CD4-positive, alpha-beta T cell treated with Interleukin-17A for 1 hour (primary cell): ENCODE results near the gene MSH2.
"Not testable (repeated sequence)": the region's sequence is repeated elsewhere in the genome, so short reads cannot be mapped to it uniquely, and the experiment has no call there.

Experiments
- DNase-seq: peaks from one replicate; pipeline ENCODE4 v3.0.0-alpha.2; 2020

MSH2 gene

DNA sequence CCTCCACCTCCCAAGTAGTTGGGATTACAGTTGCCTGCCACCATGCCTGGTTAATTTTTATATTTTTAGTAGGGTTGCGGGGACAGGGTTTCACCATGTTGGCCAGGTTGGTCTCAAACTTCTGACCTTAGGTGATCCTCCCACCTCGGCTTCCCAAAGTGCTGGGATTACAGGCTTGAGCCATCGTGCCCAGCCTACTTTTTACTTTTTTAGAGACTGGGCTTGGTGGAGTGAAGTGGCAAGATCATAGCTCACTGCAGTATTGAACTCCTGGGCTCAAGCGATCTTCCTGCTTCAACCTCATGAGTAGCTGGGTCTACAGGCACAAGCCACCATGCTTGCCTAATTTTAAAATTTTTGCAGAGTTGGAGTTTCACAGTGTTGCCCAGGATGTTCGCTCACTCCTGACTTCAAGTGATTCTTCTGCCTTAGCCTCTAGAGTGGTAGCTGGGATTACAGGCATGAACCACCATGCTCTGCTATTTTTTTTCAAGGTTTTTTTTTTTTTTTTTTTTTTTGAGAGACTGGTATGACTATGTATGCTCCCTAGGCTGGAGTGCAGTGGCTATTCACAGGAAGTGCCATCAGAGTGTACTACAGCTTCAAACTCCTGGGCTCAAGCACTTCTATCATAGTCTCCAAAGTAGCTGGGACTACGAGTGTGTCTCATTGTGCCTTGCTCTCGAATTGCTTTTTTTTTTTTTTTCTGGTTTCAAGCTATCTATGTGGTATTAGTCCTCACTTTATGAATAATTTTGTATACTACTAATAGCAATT is 11.9 kb downstream of the MSH2 start:
- no peak for DNase-seq

DNA sequence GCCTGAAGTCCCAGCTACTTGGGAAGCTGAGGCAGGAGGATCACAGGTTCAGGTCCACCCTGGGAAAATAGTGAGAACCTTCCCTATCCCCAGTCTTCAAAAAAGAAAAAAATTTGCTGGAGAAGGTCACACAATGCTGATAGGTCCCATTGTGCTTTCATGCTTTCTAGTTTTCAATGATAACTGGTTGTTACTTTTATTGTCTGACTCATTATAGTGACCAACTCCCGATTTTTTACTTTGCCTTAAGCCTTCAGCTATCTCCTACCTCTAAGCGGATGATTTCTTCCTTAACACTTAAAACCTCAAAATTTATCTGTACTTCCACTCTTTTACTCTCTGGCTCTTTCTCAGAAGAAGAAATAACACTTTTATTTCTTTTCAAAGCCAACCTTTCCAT is 17.3 kb downstream of the MSH2 start:
- DNase-seq: no peak

DNA sequence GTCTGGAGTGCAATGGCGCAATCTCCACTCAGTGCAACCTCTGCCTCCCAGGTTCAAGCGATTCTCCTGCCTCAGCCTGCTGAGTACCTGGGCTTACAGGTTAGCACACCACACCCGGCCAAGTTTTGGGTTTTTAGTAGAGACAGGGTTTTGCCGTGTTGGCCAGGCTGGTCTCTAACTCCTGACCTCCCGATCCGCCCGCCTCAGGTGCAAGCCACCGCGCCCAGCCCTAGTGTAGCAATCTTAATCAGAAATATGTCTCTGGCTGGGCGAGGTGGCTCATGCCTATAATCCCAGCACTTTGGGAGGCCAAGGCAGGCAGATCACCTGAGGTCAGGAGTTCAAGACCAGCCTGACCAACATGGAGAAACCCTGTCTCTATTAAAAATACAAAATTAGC is 17.7 kb downstream of the MSH2 start:
- not testable (repeated sequence) for DNase-seq

DNA sequence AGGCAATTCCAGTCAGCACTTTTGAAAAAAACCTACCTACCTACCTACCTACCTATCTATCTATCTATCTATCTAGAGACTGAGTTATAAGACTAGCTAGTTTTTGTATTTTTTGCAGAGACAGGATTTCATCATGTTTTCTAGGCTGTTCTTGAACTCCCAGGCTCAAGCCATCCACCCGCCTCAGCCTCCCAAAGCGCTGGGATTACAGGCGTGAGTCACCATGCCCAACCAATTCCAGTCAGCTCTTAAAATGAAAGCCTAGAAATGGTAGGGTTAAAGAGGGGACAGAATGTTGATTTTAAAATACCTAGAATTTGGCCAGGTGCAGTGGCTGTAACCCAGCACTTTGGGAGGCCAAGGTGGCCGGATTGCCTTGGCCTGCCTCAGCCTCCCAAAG is 19.1 kb downstream of the MSH2 start:
- no peak for DNase-seq

DNA sequence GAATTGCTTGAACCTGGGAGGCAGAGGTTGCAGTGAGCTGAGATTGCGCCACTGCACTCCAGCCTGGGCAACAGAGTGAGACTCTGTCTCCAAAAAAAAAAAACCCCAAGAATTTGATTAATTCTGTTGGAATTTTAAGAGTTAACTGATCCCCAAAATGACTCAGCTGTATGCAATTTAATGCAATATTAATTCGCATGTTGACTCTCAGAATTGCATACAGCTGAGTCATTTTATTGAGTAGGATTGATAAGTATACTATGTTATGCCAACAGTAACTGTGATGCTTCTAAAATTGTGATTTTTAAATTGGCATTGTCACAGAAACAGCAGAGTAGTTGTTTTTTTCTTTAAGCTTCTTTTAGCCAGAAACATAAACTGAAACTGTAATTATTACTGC is 19.6 kb downstream of the MSH2 start:
- DNase-seq: no peak

DNA sequence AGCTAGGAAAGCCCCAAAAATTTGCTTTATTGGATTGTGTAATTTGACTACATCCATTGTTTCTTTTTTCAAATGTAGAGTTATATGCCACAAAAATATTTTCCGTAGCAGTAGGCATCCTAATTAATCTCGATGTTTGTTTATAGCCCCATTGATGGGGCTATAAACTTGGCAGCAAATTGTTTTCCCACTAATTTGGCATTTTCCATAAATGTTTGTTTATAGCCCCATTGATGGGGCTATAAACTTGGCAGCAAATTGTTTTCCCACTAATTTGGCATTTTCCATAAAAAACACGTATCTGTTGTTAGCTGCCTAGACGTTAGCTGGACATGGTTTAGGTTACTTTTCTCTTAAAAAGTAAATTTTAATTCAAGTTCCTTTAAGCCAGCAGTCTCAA is 23.8 kb downstream of the MSH2 start:
- no peak for DNase-seq

DNA sequence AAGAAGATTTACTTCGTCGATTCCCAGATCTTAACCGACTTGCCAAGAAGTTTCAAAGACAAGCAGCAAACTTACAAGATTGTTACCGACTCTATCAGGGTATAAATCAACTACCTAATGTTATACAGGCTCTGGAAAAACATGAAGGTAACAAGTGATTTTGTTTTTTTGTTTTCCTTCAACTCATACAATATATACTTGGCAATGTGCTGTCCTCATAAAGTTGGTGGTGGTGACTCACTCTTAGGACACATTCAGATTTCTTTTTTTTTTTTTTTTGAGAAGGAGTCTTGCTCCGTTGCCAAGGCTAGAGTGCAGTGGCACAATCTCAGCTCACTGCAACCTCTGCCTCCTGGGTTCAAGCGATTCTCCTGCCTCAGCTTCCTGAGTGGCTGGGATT is 26.8 kb downstream of the MSH2 start:
- no peak for DNase-seq

DNA sequence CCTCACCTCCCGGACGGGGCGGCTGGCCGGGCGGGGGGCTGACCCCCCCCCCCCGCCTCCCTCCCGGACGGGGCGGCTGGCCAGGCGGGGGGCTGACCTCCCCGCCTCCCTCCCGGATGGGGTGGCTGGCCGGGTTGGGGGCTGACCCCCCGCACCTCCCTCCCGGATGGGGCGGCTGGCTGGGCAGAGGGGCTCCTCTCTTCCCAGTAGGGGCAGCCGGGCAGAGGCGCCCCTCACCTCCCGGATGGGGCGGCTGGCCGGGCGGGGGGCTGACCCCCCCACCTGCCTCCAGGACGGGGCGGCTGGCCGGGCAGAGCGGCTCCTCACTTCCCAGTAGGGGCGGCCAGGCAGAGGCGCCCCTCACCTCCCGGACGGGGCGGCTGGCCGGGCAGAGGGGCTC is 30.1 kb downstream of the MSH2 start:
- not testable (repeated sequence) for DNase-seq

DNA sequence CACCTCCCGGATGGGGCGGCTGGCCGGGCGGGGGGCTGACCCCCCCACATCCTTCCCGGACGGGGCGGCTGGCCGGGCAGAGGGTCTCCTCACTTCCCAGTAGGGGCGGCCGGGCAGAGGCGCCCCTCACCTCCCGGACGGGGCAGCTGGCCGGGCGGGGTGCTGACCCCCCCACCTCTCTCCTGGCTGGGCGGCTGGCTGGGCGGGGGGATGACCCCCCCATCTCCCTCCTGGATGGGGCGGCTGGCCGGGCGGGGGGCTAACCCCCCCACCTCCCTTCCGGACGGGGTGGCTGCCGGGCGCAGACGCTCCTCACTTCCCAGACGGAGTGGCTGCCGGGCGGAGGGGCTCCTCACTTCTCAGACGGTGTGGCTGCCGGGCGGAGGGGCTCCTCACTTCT is 30.5 kb downstream of the MSH2 start:
- DNase-seq: not testable (repeated sequence)

DNA sequence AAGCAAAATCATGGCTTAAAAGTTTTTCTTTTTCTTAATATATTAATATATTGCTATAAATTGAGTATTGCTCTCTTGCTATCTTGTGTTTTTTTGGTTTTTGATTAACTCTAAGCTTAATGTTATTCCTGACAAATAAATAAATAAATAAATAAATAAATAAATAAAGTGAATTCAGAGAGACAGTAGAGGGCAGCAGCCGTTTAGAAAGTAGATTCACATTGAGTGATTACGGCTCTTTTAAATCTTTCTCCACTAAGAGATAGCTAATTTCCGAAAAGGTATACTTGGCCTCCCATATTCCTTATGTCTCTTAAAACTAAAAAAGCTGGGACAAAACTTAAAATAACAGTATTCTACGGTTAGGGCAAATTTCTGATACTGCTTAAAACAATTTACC is 34.3 kb downstream of the MSH2 start:
- no peak for DNase-seq

DNA sequence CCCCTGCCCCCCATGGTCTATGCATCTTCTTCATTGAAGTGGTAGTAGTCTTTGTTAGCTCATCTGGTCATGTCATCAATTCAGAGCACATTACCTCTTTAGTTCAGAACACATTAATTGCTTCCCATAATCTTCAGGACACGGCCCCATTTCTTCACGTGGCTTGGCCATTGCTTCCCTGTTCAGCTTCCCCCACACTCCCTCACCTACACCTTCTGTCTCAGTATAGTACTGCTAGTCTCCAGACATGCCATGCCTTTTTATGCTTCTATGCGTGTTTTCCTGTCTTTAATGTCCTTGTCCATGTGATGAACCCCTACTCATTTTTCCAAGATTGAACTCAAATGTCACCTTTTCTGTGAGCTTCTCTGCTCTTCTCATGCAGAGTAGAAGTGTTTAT is 35.1 kb downstream of the MSH2 start:
- DNase-seq: no peak

DNA sequence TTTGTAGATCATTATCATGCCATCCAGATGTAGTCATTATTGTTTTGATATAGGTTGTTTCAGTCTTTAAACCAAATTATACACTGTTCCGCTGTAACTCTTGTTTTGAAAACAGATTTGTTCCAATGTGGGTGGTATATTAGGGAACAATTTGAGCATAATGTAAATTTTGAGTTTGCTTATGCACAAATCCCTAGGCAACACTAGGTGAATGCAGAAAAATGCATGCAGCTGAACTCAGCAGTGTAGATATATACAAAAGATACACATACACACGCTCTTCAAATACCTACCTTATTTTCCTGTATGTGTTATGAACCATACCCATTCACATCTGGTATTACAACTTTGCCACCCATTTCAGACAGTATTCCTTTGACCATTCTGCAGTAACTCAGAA is 35.8 kb downstream of the MSH2 start:
- no peak for DNase-seq

DNA sequence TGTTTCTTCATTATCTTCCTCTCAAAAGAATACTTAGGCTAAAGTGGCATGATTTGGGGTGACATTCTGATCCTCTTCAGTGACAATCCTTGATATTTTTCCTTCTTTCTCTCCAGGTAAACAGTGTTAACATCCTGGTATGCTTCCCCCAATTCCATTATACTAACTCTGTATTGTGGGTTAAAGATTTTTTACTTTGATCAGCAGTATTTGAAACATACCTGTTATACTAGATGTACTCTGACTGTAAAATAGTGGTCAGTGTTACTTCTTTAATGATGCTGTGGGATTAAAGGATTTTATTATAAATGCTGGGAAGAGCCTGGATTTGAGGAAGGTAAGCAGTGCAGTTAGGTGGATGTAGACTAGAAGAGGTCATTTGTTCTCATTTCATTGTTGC is 48.8 kb downstream of the MSH2 start:
- no peak for DNase-seq

DNA sequence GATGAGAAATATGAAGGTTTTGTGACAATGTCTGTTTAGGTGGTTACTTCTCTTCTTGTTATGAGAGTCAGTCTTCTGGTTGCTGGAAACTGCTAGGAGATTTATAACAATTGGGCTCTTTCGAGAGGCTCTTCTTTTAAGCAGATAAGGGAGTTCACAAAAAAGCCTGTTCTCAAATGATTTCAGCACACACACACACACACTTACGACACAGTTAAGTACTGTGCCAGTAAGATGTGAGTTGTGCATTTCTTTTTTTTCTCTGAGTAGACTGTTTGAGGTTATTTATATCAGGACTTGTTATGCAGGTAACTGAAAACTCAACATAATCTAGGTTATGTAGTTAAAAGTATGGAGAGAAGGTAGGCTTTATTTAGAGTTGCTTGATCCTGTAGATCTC is 49.8 kb downstream of the MSH2 start:
- no peak for DNase-seq

DNA sequence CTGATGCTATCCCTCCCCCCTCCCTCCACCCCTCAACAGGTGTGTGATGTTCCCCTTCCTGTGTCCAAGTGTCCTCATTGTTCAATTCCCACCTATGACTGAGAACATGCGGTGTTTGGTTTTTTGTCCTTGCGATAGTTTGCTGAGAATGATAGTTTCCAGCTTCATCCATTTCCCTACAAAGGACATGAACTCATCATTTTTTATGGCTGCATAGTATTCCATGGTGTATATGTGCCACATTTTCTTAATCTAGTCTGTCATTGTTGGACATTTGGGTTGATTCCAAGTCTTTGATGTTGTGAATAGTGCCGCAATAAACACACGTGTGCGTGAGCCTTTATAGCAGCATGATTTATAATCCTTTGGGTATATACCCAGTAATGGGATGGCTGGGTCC is 51.9 kb downstream of the MSH2 start:
- not testable (repeated sequence) for DNase-seq

DNA sequence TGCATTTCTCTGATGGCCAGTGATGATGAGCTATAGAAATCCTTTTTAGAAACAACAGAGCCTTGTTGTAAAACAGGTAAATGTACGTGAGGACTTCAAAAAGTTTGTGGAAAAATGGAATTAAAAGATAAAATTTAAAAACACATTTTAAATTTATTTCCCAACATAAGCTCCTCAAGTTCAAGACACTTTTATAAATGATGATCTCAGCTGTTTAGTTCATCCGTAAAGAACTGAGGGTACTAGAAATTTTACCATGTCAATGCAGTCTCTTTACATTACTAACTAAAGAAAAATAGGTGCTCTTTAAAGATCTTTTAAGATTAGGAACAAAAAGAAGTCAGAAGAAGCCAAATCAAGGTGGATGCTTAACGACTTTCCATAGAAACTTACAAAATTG is 52.5 kb downstream of the MSH2 start:
- no peak for DNase-seq

DNA sequence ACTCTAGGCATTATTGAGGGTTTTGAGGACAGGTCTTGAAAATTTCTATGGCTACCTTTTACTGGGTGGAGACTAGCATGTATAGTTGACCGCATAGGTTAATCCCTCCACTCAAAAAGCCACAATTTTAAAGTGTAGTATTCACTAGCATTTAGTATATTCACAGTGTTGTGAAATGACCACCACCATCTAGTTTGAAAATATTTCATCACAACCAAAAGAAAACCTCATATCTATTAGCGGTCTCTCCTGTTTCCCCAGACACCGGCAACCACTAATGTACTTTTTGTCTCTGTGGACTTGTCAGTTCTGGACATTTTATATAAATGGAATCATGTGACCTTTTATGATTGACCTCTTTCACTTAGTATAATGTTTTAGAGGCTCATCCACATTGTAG is 53.9 kb downstream of the MSH2 start:
- DNase-seq: no peak

DNA sequence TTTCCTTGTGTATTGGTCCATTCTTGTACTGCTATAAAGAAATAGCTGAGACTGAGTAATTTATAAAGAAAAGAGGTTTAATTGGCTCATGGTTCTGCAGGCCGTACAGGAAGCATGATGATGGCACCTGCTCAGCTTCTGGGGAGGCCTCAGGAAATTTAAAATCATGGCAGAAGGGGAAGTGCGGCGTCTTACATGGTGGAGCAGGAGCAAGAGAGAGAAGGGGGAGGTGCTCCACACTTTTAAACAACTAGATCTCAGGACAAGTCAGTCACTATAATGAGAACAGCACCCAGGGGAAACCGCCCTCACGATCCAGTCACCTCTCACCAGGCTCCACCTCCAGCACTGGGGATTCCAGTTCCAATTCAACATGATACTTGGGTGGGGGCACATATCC is 54.3 kb downstream of the MSH2 start:
- no peak for DNase-seq

DNA sequence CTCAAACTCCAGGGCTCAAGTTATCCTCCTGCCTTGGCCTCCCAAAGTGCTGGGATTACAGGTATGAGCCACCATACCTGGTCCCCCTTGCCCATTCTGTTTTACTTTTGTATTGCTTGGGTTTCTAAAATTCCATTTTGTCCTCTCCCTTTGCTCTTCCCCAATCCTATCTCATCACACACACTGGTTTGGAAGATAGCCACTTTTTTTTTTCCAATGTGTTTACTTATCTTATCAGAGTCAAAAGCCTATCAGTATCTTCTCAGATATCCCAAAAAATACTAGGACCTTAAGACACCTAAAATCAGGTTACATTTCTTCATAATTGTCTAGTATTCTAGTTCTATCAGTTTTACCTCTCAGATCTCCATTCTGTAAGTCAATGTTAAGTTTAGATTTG is 56.1 kb downstream of the MSH2 start:
- no peak for DNase-seq

DNA sequence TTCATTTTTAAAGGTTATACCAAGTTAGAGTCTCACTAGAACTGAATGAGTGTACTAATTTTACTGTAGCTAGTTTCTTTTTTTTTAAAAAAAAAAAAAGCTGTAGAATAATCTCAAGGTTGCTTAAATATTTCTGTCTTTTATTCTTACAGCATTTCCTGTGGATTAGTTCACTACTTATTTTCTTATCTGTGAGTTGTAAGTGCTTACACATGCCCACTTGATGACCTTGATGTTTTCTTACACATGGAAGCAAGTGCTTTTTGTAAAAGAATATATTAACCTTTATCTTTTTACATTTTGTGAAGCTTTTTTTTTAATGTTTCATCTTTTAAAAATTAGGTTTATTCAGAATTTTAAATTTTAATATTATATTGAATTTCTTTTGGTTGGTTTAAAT is 57.8 kb downstream of the MSH2 start:
- DNase-seq: no peak

DNA sequence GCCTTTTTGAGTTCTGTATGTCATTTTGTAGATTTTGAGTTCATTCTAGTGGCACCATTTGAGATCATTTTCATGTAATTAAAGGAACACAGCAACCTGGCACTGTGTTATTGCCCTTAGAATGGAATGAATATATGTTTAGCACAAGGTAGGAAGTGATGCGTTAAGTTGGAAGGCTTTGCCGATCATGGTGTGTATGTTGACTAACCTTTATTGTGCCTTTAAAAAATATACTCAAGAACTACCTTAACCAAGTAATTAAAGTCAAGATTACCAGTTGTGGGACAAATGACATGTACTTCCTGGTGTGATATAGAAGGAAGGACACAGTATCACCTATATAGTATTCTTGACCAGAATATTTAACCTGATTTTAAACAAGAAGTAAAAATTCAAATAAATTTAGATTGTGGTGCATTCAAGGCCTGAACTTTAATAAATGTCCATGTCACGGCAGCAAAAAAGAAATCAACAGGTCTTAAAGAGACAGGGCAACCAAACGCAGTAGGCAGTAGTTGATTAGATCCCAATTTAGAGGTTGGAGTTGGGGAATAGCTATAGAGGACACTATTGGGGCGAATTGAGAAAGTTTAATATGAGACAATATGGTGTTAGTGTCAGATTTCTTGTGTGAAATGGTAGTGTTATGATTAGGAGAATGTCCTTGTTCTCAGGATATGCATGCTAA is 68.6 kb downstream of the MSH2 start:
- DNase-seq: no peak

DNA sequence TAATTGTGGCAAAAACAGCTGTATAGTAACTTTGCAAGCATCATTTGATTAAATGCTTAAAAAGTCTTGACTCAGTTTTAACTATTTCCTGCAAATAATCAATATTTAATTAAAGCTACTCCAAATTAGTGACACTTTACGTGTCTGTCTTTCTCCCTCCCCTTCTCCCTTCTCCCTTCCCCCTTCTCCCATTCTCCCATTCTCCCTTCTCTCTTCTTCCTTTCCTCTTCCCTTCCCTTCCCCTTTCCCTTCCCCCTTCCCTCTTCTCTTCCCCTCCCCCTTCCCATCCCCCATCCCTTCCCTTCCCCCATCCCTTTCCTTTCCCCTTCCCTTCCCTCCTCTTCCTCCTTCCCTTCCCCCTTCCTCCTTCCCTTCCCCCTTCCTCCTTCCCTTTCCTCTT is 76.9 kb downstream of the MSH2 start:
- no peak for DNase-seq

DNA sequence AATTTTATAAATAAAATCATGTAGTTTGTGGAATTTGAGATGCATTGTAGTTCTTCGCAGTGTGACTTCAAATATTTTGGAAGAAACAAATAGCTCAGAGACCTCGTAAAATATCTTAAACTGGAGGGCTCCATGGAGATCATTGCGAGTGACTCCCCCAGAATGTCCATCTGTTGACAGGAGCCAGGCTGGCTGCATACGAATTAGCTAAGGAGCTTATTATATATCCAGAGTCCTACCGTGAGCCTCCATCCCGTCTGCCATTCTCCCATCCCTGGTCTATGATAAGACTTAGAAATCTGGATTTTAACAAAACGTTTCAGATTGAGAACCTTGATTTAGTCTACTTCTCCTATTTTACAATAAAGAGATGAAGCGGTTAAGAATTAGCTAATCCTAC is 80.2 kb downstream of the MSH2 start:
- DNase-seq: no peak

DNA sequence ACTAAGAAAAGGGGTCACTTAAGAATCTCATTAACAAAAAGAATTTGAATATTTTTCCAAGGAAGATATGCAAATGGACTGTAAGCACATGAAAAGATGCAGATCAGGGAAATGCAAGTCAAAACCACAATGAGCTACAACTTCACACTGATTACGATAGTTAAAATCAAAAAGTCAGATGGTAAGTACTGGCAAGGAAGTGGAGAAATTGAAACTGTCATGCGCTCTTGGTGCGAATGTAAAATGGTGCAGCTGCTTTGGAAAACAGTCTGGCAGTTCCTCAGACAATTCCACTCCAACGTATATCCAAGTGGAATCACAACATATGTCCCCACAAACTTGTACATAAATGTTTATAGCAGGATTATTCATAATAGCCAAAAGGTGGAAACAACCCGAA is 81.4 kb downstream of the MSH2 start:
- DNase-seq: no peak

DNA sequence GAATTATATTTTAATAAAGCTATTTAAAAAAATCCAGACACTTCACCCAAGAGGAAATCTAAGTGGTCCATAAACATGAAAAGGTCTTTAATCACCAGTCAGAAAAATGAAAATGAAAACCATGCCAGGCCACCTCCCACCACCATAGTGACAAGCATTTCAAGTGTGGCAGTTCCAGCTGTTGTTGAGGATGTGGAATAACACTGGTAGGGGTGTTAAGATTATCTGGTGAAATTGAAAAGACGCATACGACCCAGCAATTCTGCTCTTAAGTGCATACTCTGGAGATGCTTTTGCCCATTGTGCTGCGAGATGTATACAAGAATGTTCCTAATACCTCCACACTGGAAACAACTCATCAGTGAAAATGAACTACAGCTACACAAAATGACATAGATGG is 82.2 kb downstream of the MSH2 start:
- DNase-seq: no peak
